ENCODE measurements around the gene SGMS2.
"Not testable (repeated sequence)": the region's sequence is repeated elsewhere in the genome, so short reads cannot be mapped to it uniquely, and the experiment has no call there.

The SGMS2 gene

GRCh38 chr4:107906458-107907100 is 81.8 kb downstream of the SGMS2 start:
- no peaks in the 10 kb centered on the region for H3K27me3 ChIP-seq (ENCODE audit: insufficient read depth, low read length)
- peaks cover 17% of the 10 kb centered on the region for H3K36me3 ChIP-seq (ENCODE audit: insufficient read depth, low read length)
- no peaks in the 10 kb centered on the region for H3K79me2 ChIP-seq (ENCODE audit: control insufficient read depth, insufficient read depth, low read length, unreplicated experiment)
- H3K27ac ChIP-seq (ENCODE audit: low read depth, low read length), result no peak overlapping the region
- no peak overlapping the region for H2AFZ ChIP-seq (ENCODE audit: low read length, unreplicated experiment)
- H3K4me3 ChIP-seq (ENCODE audit: low read depth, low read length), result no peak overlapping the region
- no peaks in the 10 kb centered on the region for H3K4me1 ChIP-seq (ENCODE audit: control insufficient read depth, insufficient read depth, low read length, unreplicated experiment)

- no peaks in the 10 kb centered on the region for H3K27me3 ChIP-seq (ENCODE audit: insufficient read depth, low read length)
- no peaks in the 10 kb centered on the region for H3K4me1 ChIP-seq (ENCODE audit: control insufficient read depth, insufficient read depth, low read length, unreplicated experiment)
- no peak overlapping the region for H3K4me3 ChIP-seq (ENCODE audit: low read depth, low read length)
- H3K79me2 ChIP-seq (ENCODE audit: control insufficient read depth, insufficient read depth, low read length, unreplicated experiment), result no peaks in the 10 kb centered on the region
- H3K27ac ChIP-seq (ENCODE audit: low read depth, low read length), result no peak overlapping the region
- H3K36me3 ChIP-seq (ENCODE audit: insufficient read depth, low read length), result peaks cover 14% of the 10 kb centered on the region; the same call in 1 of the 2 replicates
- no peak overlapping the region for H2AFZ ChIP-seq (ENCODE audit: low read length, unreplicated experiment)
Observed at GRCh38 chr4:107908377-107908776, 83.6 kb downstream of the SGMS2 start.

DNA sequence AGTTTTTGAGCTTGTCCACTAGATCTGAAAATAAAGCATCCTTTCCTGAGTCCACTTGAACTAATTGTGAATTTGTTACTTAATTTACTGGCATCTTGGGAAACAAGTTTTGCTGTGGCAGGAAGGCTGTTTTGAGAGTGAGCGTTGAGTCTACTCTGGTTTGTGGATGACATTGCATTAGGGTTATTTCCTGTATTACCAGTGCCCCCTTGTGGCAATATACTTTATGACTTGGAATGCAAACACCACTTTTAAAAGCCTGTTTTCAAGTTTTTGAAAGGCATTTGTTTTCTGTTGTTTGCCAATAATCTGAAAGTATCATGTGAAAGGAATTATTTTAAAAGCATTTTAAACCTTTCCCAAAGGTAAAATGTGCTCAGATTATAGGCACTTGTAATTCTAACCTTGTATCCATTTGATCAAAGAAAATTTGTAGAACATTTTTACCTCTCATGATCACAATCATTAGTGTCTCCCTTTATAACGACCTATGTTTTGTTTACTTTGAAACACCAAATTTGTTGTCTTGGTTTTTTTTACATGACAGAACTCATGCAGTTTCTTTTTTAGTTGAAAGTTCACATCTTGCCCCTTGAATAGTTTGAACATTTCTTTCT is 88.7 kb downstream of the SGMS2 start:
- Histone ChIP-seq H3K4me3 (ENCODE audit: low read depth, low read length) (no peak overlapping the region), H2AFZ (ENCODE audit: low read length, unreplicated experiment) (no peak overlapping the region), H3K27ac (ENCODE audit: low read depth, low read length) (0 out of 2 replicates have a peak overlapping the region, but pooled peaks have one; percentile 2), H3K36me3 (ENCODE audit: insufficient read depth, low read length) (no peaks in the 10 kb centered on the region), H3K4me1 (ENCODE audit: control insufficient read depth, insufficient read depth, low read length, unreplicated experiment) (no peaks in the 10 kb centered on the region), H3K27me3 (ENCODE audit: insufficient read depth, low read length) (no peaks in the 10 kb centered on the region), H3K79me2 (ENCODE audit: control insufficient read depth, insufficient read depth, low read length, unreplicated experiment) (no peaks in the 10 kb centered on the region)

GRCh38 chr4:107915220-107915619 is 90.5 kb downstream of the SGMS2 start:
- Histone ChIP-seq H2AFZ (ENCODE audit: low read length, unreplicated experiment) (no peak overlapping the region), H3K27ac (ENCODE audit: low read depth, low read length) (no peak overlapping the region), H3K4me3 (ENCODE audit: low read depth, low read length) (no peak overlapping the region), H3K27me3 (ENCODE audit: insufficient read depth, low read length) (no peaks in the 10 kb centered on the region), H3K79me2 (ENCODE audit: control insufficient read depth, insufficient read depth, low read length, unreplicated experiment) (no peaks in the 10 kb centered on the region), H3K4me1 (ENCODE audit: control insufficient read depth, insufficient read depth, low read length, unreplicated experiment) (no peaks in the 10 kb centered on the region), H3K36me3 (ENCODE audit: insufficient read depth, low read length) (no peaks in the 10 kb centered on the region)

DNA sequence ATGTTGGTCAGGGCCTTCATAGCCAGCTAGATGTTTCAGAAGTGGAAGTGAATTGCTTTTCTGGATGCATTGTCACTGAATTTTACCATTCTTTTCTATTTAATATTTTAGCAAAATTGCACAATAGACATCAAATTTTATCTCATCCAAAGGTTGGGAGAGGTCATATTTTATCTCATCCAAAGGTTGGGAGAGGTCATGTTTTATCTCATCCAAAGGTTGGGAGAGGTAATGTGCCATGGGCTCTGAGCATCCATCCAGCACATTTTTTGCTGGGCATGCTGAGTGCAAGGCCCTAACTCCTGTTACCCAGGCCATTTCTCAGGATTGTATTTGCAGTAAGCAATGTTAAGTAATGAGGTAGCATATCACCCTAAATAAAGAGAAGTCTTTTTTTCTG is 91.9 kb downstream of the SGMS2 start:
- Histone ChIP-seq H3K79me2 (ENCODE audit: control insufficient read depth, insufficient read depth, low read length, unreplicated experiment) (no peaks in the 10 kb centered on the region), H3K4me1 (ENCODE audit: control insufficient read depth, insufficient read depth, low read length, unreplicated experiment) (no peaks in the 10 kb centered on the region), H3K27ac (ENCODE audit: low read depth, low read length) (no peak overlapping the region), H3K36me3 (ENCODE audit: insufficient read depth, low read length) (no peaks in the 10 kb centered on the region), H3K27me3 (ENCODE audit: insufficient read depth, low read length) (no peaks in the 10 kb centered on the region), H3K4me3 (ENCODE audit: low read depth, low read length) (no peak overlapping the region), H2AFZ (ENCODE audit: low read length, unreplicated experiment) (no peak overlapping the region)

DNA sequence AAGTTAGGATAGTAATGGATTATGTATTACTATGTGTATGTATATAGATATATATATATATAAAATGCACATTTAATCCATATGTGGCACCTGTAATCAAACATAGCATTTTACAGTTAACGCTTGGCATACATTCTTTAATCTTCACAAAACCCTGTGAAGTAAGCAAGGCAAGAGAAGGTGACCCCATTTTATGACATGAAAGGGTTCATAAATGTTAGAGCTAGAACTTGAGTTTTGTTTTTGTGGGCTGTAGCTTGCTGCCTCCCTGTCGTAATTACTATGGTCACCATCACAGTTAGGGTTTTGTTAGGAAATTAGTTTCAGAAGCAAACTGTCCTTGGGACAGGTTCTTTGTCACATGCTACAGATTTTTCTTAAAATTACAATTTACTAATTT is 92.8 kb downstream of the SGMS2 start:
- no peak overlapping the region for H3K27ac ChIP-seq (ENCODE audit: low read depth, low read length)
- H3K4me1 ChIP-seq (ENCODE audit: control insufficient read depth, insufficient read depth, low read length, unreplicated experiment), result peaks cover 8% of the 10 kb centered on the region
- H3K79me2 ChIP-seq (ENCODE audit: control insufficient read depth, insufficient read depth, low read length, unreplicated experiment), result no peaks in the 10 kb centered on the region
- no peaks in the 10 kb centered on the region for H3K36me3 ChIP-seq (ENCODE audit: insufficient read depth, low read length)
- H2AFZ ChIP-seq (ENCODE audit: low read length, unreplicated experiment), result no peak overlapping the region
- H3K27me3 ChIP-seq (ENCODE audit: insufficient read depth, low read length), result no peaks in the 10 kb centered on the region
- no peak overlapping the region for H3K4me3 ChIP-seq (ENCODE audit: low read depth, low read length)

- H3K27me3 ChIP-seq (ENCODE audit: insufficient read depth, low read length), result no peaks in the 10 kb centered on the region
- no peaks in the 10 kb centered on the region for H3K36me3 ChIP-seq (ENCODE audit: insufficient read depth, low read length)
- H3K79me2 ChIP-seq (ENCODE audit: control insufficient read depth, insufficient read depth, low read length, unreplicated experiment), result no peaks in the 10 kb centered on the region
- H2AFZ ChIP-seq (ENCODE audit: low read length, unreplicated experiment), result no peak overlapping the region
- H3K4me3 ChIP-seq (ENCODE audit: low read depth, low read length), result no peak overlapping the region
- no peak overlapping the region for H3K27ac ChIP-seq (ENCODE audit: low read depth, low read length)
- peaks cover 11% of the 10 kb centered on the region for H3K4me1 ChIP-seq (ENCODE audit: control insufficient read depth, insufficient read depth, low read length, unreplicated experiment)
Observed at GRCh38 chr4:107922486-107923473, 98.0 kb downstream of the SGMS2 start.

DNA sequence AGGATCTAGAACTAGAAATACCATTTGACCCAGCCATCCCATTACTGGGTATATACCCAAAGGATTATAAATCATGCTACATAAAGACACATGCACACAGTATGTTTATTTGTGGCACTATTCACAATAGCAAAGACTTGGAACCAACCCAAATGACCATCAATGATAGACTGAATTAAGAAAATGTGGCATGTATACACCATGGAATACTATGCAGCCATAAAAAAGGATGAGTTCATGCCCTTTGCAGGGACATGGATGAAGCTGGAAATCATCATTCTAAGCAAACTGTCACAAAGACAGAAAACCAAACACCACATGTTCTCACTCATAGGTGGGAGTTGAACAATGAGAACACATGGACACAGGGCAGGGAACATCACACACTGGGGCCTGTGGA is 101.0 kb downstream of the SGMS2 start:
- peaks cover 11% of the 10 kb centered on the region for H3K4me1 ChIP-seq (ENCODE audit: control insufficient read depth, insufficient read depth, low read length, unreplicated experiment)
- not testable (repeated sequence) for H3K27me3 ChIP-seq (ENCODE audit: insufficient read depth, low read length); H3K27ac ChIP-seq (ENCODE audit: low read depth, low read length); H3K36me3 ChIP-seq (ENCODE audit: insufficient read depth, low read length); H2AFZ ChIP-seq (ENCODE audit: low read length, unreplicated experiment); H3K79me2 ChIP-seq (ENCODE audit: control insufficient read depth, insufficient read depth, low read length, unreplicated experiment); H3K4me3 ChIP-seq (ENCODE audit: low read depth, low read length)

GRCh38 chr4:107926875-107927274 is 102.1 kb downstream of the SGMS2 start:
- not testable (repeated sequence) for H3K27ac ChIP-seq (ENCODE audit: low read depth, low read length); H3K79me2 ChIP-seq (ENCODE audit: control insufficient read depth, insufficient read depth, low read length, unreplicated experiment); H2AFZ ChIP-seq (ENCODE audit: low read length, unreplicated experiment); H3K36me3 ChIP-seq (ENCODE audit: insufficient read depth, low read length); H3K4me1 ChIP-seq (ENCODE audit: control insufficient read depth, insufficient read depth, low read length, unreplicated experiment); H3K4me3 ChIP-seq (ENCODE audit: low read depth, low read length); H3K27me3 ChIP-seq (ENCODE audit: insufficient read depth, low read length)

- H3K4me1 ChIP-seq (ENCODE audit: control insufficient read depth, insufficient read depth, low read length, unreplicated experiment), result peaks cover 8% of the 10 kb centered on the region
- peak within 1 kb of the TSS; percentile 84 for H3K4me3 ChIP-seq (ENCODE audit: low read depth, low read length)
- peaks cover 4% of the 10 kb centered on the region for H3K79me2 ChIP-seq (ENCODE audit: control insufficient read depth, insufficient read depth, low read length, unreplicated experiment)
- H2AFZ ChIP-seq (ENCODE audit: low read length, unreplicated experiment), result peak within 1 kb of the TSS; percentile 93
- peaks cover 6% of the 10 kb centered on the region; the same call in 1 of the 2 replicates for H3K36me3 ChIP-seq (ENCODE audit: insufficient read depth, low read length)
- H3K27me3 ChIP-seq (ENCODE audit: insufficient read depth, low read length), result no peaks in the 10 kb centered on the region
- peak within 1 kb of the TSS; percentile 23 for H3K27ac ChIP-seq (ENCODE audit: low read depth, low read length)
Observed at GRCh38 chr4:107930821-107931774, 106.4 kb downstream of the SGMS2 start, which contains the start of gene CYP2U1. TSS of gene CYP2U1 (plus strand) at chr4:107931549. CDS start at chr4:107931644, 95 bp downstream.

All from ACC112 (cell line).